Right lobe of liver (tissue), 6 donors: Measurements from ENCODE around the gene MRTO4. TPM values are rescaled to one million over a fixed set of nuclear protein-coding genes. Genes with fewer than 3 reads are reported as not detected.
"Not testable (repeated sequence)": the region's sequence is repeated elsewhere in the genome, so short reads cannot be mapped to it uniquely, and the experiment has no call there.

Experiments
- ATAC-seq, 4 donors: fragments of 200-7000 bp; cut with Tn5 transposase; one replicate each; pipeline ENCODE4 v1.9.1; 2020; ENCODE audit warnings: mild to moderate bottlenecking in 4 of 4, moderate library complexity in 4 of 4
- DNase-seq, 3 donors: peaks; one replicate each; pipeline ENCODE4 v3.0.0-alpha.2; 2020
- H3K27ac ChIP-seq, 3 donors: fragments of 200-600 bp; one replicate each; pipeline ENCODE4 v1.8.0; 2022
- H3K27me3 ChIP-seq, 2 donors: fragments of 200-600 bp; one replicate each; pipeline ENCODE4 v1.8.0; 2022
- H3K36me3 ChIP-seq, 4 donors: fragments of 200-600 bp; sonication (generic) in 1 of 4; one replicate each; pipeline versions ENCODE4 v1.5.1 to v1.8.0; 2017 to 2022; ENCODE audit warnings: control low read depth in 1 of 4
- H3K4me1 ChIP-seq, 4 donors: fragments of 200-600 bp; sonication (generic) in 1 of 4; one replicate each; pipeline versions ENCODE4 v1.5.1 to v1.8.0; 2017 to 2022; ENCODE audit warnings: control low read depth in 1 of 4
- H3K4me3 ChIP-seq, 3 donors: fragments of 200-600 bp; one replicate each; pipeline ENCODE4 v1.8.0; 2022
- H3K9me3 ChIP-seq, 4 donors: fragments of 200-600 bp; sonication (generic) in 1 of 4; one replicate each; pipeline versions ENCODE4 v1.5.1 to v1.8.0; 2017 to 2022; ENCODE audit warnings: control low read depth in 1 of 4
- POLR2A ChIP-seq: fragments of 450-650 bp; IDR thresholded peaks from one replicate; pipeline ENCODE4 v1.6.1; 2017; ENCODE audit warnings: antibody characterized with exemption, mild to moderate bottlenecking
- WGBS: methylation state at CpG from one replicate; pipeline ENCODE4 v1.1.6; 2018; ENCODE audit warnings: low coverage, low lambda C conversion rate; ENCODE audit not compliant: insufficient coverage; ENCODE audit errors: missing lambda C conversion rate; 5-methylcytosine and 5-hydroxymethylcytosine counted together
- intact Hi-C, 2 donors: fragments of 100-400 bp; cut with DNase I; formaldehyde crosslinking; loops; one replicate each; pipeline versions ENCODE4 v1.11.2 to v1.14.1; 2022
- total RNA-seq, 6 experiments: library from RNA; depleted of rRNA in 2 of 6; stranded (reverse); fragments of >200 nt in 2 of 6; fragmentation: NEBNext Ultra II Directional in 3 of 6; extraction: Animal tissue kit (Norgen Biotek cat#: 25700) in 3 of 6; gene quantifications; one replicate each; pipeline versions ENCODE4 v1.1.0 to v1.2.4, GENCODE V29; 2016 to 2023
- TF ChIP-seq, protein P1 (sequence below), 4 donors: fragments of 200-600 bp in 3 of 4; fragments of 450-650 bp in 1 of 4; IDR thresholded peaks; one replicate each; pipeline versions ENCODE4 v1.5.1 to v1.8.0; 2016 to 2022; ENCODE audit warnings: antibody characterized with exemption in 4 of 4, mild to moderate bottlenecking in 2 of 4
- donor health status: DM: no; HTN: yes; CAD: no.
- donor health status: DM: no; HTN: no; CAD: no.
- donor health status: DM: no; HTN: no; CAD: no.
- donor health status: DM: no; HTN: yes; CAD: no.
- donor health status: DM: no; HTN: yes; CAD: no.

MRTO4 gene
- total RNA-seq, 6 experiments from 2014 or later: 7.0 to 17.3 (median 8.2) TPM

DNA sequence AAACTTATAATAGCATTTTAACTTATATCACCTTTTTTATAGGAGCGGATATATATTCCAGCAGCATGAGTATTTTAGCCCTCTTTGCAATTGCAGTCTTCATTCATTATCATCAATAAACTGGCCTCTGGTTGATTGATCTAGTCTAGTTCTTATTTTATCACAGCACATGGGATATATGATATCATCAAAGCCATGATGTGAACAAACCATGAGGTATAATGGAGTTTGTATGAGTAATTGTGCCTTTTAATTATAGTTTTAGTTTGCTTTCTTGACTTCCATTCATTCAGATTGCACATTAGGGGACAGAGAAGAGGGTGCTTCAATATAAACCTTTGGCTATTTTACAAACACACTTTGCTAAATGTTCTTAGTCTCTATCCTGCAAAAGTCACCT, 38.0 kb upstream of the MRTO4 start:
- no peak for ATAC-seq
- H3K36me3 ChIP-seq: peaks cover 0 to 8% (median 3%) of the 10 kb centered on the region in 4 donors
- intact Hi-C loops: no loop called here

GRCh38 chr1:19216585-19216984, 35.0 kb upstream of the MRTO4 start:
- Histone ChIP-seq H3K36me3 (peaks cover 0 to 32% (median 12%) of the 10 kb centered on the region in 4 donors), H3K4me1 (peaks cover 0 to 15% (median 2%) of the 10 kb centered on the region in 4 donors)
- H3K4me3 ChIP-seq, intact Hi-C loops, H3K27me3 ChIP-seq, H3K27ac ChIP-seq, DNase-seq, H3K9me3 ChIP-seq, ATAC-seq: not testable (repeated sequence)
- WGBS: 100% methylated on average over 4 of the region's 4 CpGs

More for the DNA sequence above, 38.0 kb upstream of the MRTO4 start:
- no peaks in the 10 kb centered on the region for H3K27me3 ChIP-seq
- peaks cover 0 to 29% (median 6%) of the 10 kb centered on the region in 4 donors for H3K4me1 ChIP-seq
- no peak for DNase-seq
- WGBS: 100% methylated on average over 1 of the region's 1 CpG
- TF ChIP-seq POLR2A: no peak
- TF ChIP-seq, protein P1, sequence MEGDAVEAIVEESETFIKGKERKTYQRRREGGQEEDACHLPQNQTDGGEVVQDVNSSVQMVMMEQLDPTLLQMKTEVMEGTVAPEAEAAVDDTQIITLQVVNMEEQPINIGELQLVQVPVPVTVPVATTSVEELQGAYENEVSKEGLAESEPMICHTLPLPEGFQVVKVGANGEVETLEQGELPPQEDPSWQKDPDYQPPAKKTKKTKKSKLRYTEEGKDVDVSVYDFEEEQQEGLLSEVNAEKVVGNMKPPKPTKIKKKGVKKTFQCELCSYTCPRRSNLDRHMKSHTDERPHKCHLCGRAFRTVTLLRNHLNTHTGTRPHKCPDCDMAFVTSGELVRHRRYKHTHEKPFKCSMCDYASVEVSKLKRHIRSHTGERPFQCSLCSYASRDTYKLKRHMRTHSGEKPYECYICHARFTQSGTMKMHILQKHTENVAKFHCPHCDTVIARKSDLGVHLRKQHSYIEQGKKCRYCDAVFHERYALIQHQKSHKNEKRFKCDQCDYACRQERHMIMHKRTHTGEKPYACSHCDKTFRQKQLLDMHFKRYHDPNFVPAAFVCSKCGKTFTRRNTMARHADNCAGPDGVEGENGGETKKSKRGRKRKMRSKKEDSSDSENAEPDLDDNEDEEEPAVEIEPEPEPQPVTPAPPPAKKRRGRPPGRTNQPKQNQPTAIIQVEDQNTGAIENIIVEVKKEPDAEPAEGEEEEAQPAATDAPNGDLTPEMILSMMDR (IDR thresholded peaks at IDR 0.05): no peak
- no peak overlapping the region for H3K4me3 ChIP-seq
- H3K9me3 ChIP-seq: no peaks in the 10 kb centered on the region
- H3K27ac ChIP-seq: no peak overlapping the region

GRCh38 chr1:19219451-19219850, 32.2 kb upstream of the MRTO4 start:
- ATAC-seq: no peak
- H3K36me3 ChIP-seq: peaks cover 0 to 60% (median 21%) of the 10 kb centered on the region in 4 donors

GRCh38 chr1:19220080-19220846, 31.3 kb upstream of the MRTO4 start:
- H3K4me3 ChIP-seq: no peak overlapping the region
- intact Hi-C loops: no loop called here
- WGBS: 93% methylated on average over 8 of the region's 8 CpGs
- ATAC-seq (no peak), DNase-seq (no peak)
- no peak for TF ChIP-seq POLR2A
- TF ChIP-seq, protein P1 (IDR thresholded peaks at IDR 0.05): no peak
- no peak overlapping the region for H3K27ac ChIP-seq
- H3K4me1 ChIP-seq: no peaks in the 10 kb centered on the region
- no peaks in the 10 kb centered on the region for H3K9me3 ChIP-seq
- peaks cover 0 to 68% (median 25%) of the 10 kb centered on the region in 4 donors for H3K36me3 ChIP-seq
- no peaks in the 10 kb centered on the region for H3K27me3 ChIP-seq

More at GRCh38 chr1:19219451-19219850, 32.2 kb upstream of the MRTO4 start:
- intact Hi-C loops: no loop called here
- no peaks in the 10 kb centered on the region for H3K27me3 ChIP-seq
- no peak overlapping the region for H3K27ac ChIP-seq
- H3K9me3 ChIP-seq: no peaks in the 10 kb centered on the region
- DNase-seq: no peak
- WGBS: 89% methylated on average over 6 of the region's 7 CpGs
- no peak overlapping the region for H3K4me3 ChIP-seq
- no peak for TF ChIP-seq POLR2A
- TF ChIP-seq, protein P1 (IDR thresholded peaks at IDR 0.05): no peak
- no peaks in the 10 kb centered on the region for H3K4me1 ChIP-seq

GRCh38 chr1:19220991-19221390, 30.6 kb upstream of the MRTO4 start:
- H3K27me3 ChIP-seq: no peaks in the 10 kb centered on the region
- WGBS: 65% methylated on average over 4 of the region's 7 CpGs
- peaks cover 0 to 75% (median 28%) of the 10 kb centered on the region in 4 donors for H3K36me3 ChIP-seq
- no peak overlapping the region for H3K4me3 ChIP-seq
- TF ChIP-seq POLR2A: no peak
- TF ChIP-seq, protein P1 (IDR thresholded peaks at IDR 0.05): no peak
- H3K27ac ChIP-seq: no peak overlapping the region
- H3K4me1 ChIP-seq: no peaks in the 10 kb centered on the region
- DNase-seq: no peak
- intact Hi-C loops: no loop called here
- no peaks in the 10 kb centered on the region for H3K9me3 ChIP-seq
- no peak for ATAC-seq
